Measurements from ENCODE around the gene C2orf15.

- no peak for TF ChIP-seq CTCF (IDR thresholded peaks at IDR 0.05)
- TF ChIP-seq POLR2A (IDR thresholded peaks at IDR 0.05), result no peak
Observed at GRCh38 chr2:99111236-99111635, 30.3 kb upstream of the C2orf15 start.
